Mesenchymal stem cell (in vitro differentiated cells and primary cell): ENCODE measurements around the gene TRPV2.

Experiments
- DNase-seq: peaks from one replicate; pipeline ENCODE4 v3.0.0-alpha.2; 2013
- H2AFZ ChIP-seq: one replicate; pipeline ENCODE4 v1.6.1; 2013; ENCODE audit warnings: low read depth, mild to moderate bottlenecking, control low read depth, inconsistent platforms, low read length, moderate library complexity
- H2AK5ac ChIP-seq: 2 replicates; pipeline ENCODE4 v1.6.1; 2013; ENCODE audit warnings: low read length, moderate library complexity, mild to moderate bottlenecking, inconsistent platforms; ENCODE audit not compliant: severe bottlenecking
- H2BK120ac ChIP-seq: one replicate; pipeline ENCODE4 v1.6.1; 2013; ENCODE audit warnings: low read depth, mild to moderate bottlenecking, inconsistent platforms, low read length, moderate library complexity
- H2BK12ac ChIP-seq, 2 experiments: one replicate each; pipeline ENCODE4 v1.6.1; 2013; ENCODE audit warnings: inconsistent platforms in 2 of 2, low read length in 2 of 2, mild to moderate bottlenecking in 2 of 2, moderate library complexity in 2 of 2, control low read depth in 1 of 2
- H2BK15ac ChIP-seq: one replicate; pipeline ENCODE4 v1.6.1; 2013; ENCODE audit warnings: mild to moderate bottlenecking, low read depth, inconsistent platforms; ENCODE audit not compliant: poor library complexity, severe bottlenecking
- H2BK5ac ChIP-seq: 2 replicates; pipeline ENCODE4 v1.6.1; 2013; ENCODE audit warnings: low read depth, mild to moderate bottlenecking, low read length, control low read depth, inconsistent platforms; ENCODE audit not compliant: poor library complexity, severe bottlenecking
- H3K14ac ChIP-seq, 2 experiments: one replicate each; pipeline ENCODE4 v1.6.1; 2013; ENCODE audit warnings: inconsistent platforms in 2 of 2, low read length in 2 of 2, control low read depth in 1 of 2, mild to moderate bottlenecking in 1 of 2, moderate library complexity in 1 of 2
- H3K18ac ChIP-seq, 2 experiments: one replicate each; pipeline ENCODE4 v1.6.1; 2013; ENCODE audit warnings: inconsistent platforms in 2 of 2, low read length in 2 of 2, control low read depth in 1 of 2, low read depth in 1 of 2, mild to moderate bottlenecking in 1 of 2
- H3K23ac ChIP-seq, 2 experiments: one replicate each; pipeline ENCODE4 v1.6.1; 2013; ENCODE audit warnings: inconsistent platforms in 2 of 2, low read length in 2 of 2, mild to moderate bottlenecking in 2 of 2, moderate library complexity in 2 of 2, control low read depth in 1 of 2
- H3K27ac ChIP-seq: 2 replicates; pipeline ENCODE4 v1.5.1; 2013; ENCODE audit warnings: mild to moderate bottlenecking, moderate library complexity, low read length, control low read depth, inconsistent platforms; ENCODE audit not compliant: poor library complexity, severe bottlenecking
- H3K27me3 ChIP-seq, 2 experiments: 2 replicates each; pipeline versions ENCODE4 v1.6.1 to v1.7.0; 2013; ENCODE audit warnings: low read length in 2 of 2, mild to moderate bottlenecking in 2 of 2, moderate library complexity in 2 of 2, control low read depth in 1 of 2, inconsistent platforms in 1 of 2; ENCODE audit not compliant: control insufficient read depth in 1 of 2, insufficient read depth in 1 of 2
- H3K36me3 ChIP-seq, 2 experiments: 2 replicates each; pipeline versions ENCODE4 v1.6.1 to v1.7.0; 2013; ENCODE audit warnings: low read length in 2 of 2, control low read depth in 1 of 2, inconsistent platforms in 1 of 2, low read depth in 1 of 2, mild to moderate bottlenecking in 1 of 2; ENCODE audit not compliant: insufficient read depth in 2 of 2, control insufficient read depth in 1 of 2
- H3K4ac ChIP-seq, 2 experiments: one replicate each; pipeline ENCODE4 v1.6.1; 2013; ENCODE audit warnings: inconsistent platforms in 2 of 2, low read length in 2 of 2, mild to moderate bottlenecking in 2 of 2, moderate library complexity in 2 of 2, control low read depth in 1 of 2, low read depth in 1 of 2
- H3K4me1 ChIP-seq: 2 replicates; pipeline ENCODE4 v1.6.1; 2013; ENCODE audit warnings: low read depth, low read length, control low read depth; ENCODE audit not compliant: control insufficient read depth, insufficient read depth
- H3K4me2 ChIP-seq: 2 replicates; pipeline ENCODE4 v1.6.1; 2013; ENCODE audit warnings: low read length, mild to moderate bottlenecking, inconsistent platforms; ENCODE audit not compliant: poor library complexity, severe bottlenecking
- H3K4me3 ChIP-seq, 2 experiments: 2 replicates each; pipeline versions ENCODE4 v1.5.1 to v1.7.0; 2013; ENCODE audit warnings: low read length in 2 of 2, mild to moderate bottlenecking in 2 of 2, control low read depth in 1 of 2, low read depth in 1 of 2; ENCODE audit not compliant: insufficient read depth in 1 of 2
- H3K79me1 ChIP-seq: replicated peaks from 2 replicates; pipeline ENCODE4 v1.6.1; 2013; ENCODE audit warnings: mild to moderate bottlenecking, control low read depth, low read length, inconsistent platforms; ENCODE audit not compliant: poor library complexity, severe bottlenecking
- H3K9ac ChIP-seq: 2 replicates; pipeline ENCODE4 v1.7.0; 2013; ENCODE audit warnings: mild to moderate bottlenecking, low read length, moderate library complexity
- H3K9me3 ChIP-seq: 2 replicates; pipeline ENCODE4 v1.7.0; 2013; ENCODE audit warnings: mild to moderate bottlenecking, low read length; ENCODE audit not compliant: control insufficient read depth
- H4K8ac ChIP-seq: one replicate; pipeline ENCODE4 v1.6.1; 2013; ENCODE audit warnings: inconsistent platforms, mild to moderate bottlenecking, low read length, moderate library complexity
- H4K91ac ChIP-seq: one replicate; pipeline ENCODE4 v1.6.1; 2013; ENCODE audit warnings: mild to moderate bottlenecking, low read length, inconsistent platforms
- WGBS: methylation state at CpG from one replicate; pipeline ENCODE4 v1.1.7; 2013; ENCODE audit warnings: mixed read lengths; 5-methylcytosine and 5-hydroxymethylcytosine counted together

TRPV2 gene

DNA sequence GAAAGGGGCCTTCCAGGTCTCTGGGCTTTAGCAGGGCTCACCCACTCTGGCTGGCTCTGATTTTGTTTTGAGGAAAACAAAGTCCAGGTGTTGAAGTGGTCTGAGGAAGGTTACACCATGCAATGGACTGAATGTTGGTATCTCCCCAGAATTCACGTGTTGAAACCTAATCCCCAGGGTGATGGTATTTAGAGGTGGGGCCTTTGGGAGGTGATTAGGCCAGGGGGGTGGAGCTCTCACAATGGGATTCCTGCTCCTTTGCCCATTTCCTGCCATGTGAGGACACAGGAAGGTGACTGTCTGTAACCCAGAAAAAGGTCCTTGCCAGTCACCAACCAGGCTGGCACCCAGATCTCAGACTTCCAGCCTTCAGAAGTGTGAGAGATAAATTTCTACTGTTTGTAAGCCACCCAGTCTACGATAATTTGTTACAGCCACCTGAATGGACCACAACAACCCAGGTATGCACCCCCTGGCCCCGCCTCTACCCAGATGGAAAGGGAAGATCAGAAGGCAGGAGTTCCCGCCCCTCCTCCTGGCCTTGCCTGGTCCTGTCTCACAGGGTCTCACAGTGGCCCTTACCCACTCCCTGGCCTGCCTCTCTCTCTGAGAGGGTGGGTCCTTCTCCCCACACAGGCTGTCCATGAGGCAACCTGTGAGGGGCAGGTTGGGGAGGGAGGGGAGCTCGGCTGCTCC, 44.6 kb downstream of the TRPV2 start:
- no peak for DNase-seq
- H3K9me3 ChIP-seq, result no peaks in the 10 kb centered on the region
- H3K23ac ChIP-seq, result no peak overlapping the region
- H4K91ac ChIP-seq, result no peak overlapping the region
- H2BK12ac ChIP-seq, result no peak overlapping the region
- H3K18ac ChIP-seq, result no peak overlapping the region
- peaks cover 0 to 14% of the 10 kb centered on the region in 2 experiments for H3K36me3 ChIP-seq
- H2BK5ac ChIP-seq, result no peak overlapping the region
- H2AFZ ChIP-seq, result no peak overlapping the region
- 80% methylated on average over 4 of the region's 5 CpGs for WGBS
- no peak overlapping the region for H2BK15ac ChIP-seq
- H3K9ac ChIP-seq, result no peak overlapping the region
- no peak overlapping the region for H3K14ac ChIP-seq
- no peaks in the 10 kb centered on the region for H3K27me3 ChIP-seq
- no peak overlapping the region for H2AK5ac ChIP-seq
- no peak overlapping the region for H4K8ac ChIP-seq
- no peak overlapping the region for H2BK120ac ChIP-seq
- no peak overlapping the region for H3K4me2 ChIP-seq
- no peak overlapping the region for H3K4ac ChIP-seq
- H3K27ac ChIP-seq, result no peak overlapping the region
- no peaks in the 10 kb centered on the region for H3K79me1 ChIP-seq
- no peak overlapping the region for H3K4me3 ChIP-seq
- H3K4me1 ChIP-seq, result peaks cover 6% of the 10 kb centered on the region

DNA sequence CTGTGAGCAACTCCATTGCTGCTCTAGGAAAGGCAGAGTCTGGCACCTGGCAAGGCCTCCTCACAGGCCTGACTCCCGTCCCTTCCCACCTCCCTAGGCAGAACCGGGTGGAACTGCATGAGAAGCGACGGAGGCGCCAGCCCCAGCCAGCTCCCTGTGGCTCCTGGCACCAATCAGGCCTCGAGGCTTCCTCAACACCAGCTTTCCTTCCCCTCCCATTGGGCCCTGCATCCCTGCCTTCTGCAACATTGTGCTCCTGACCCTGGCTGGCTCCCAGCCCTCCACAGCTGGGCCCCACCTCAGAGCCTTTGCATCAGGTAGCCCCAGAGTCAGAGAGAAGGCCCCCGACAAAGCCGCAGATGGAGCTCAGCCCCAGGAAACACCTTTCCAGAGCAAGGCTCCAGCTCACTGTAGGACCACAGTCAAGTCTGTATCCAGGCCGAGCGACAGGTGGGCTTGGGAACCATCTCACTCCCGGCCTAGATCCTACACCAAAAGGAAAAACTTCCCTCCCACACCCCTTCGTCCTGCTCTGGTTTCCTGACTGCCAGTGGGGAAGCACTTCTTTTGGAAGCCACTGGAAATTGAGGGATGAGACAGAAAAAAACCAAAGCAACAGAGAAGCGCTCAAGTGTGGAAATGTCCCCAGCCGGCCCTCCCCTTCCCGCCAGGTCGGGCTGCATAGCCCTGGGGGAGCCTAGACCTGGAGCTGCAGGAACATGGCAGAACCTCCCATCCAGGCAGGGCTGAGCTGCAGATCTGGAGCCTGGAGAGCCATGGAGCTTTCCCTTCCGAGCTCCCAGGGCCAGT, 45.6 kb downstream of the TRPV2 start:
- peaks cover 6% of the 10 kb centered on the region for H3K4me1 ChIP-seq
- no peak overlapping the region for H3K4me3 ChIP-seq
- H2BK15ac ChIP-seq, result no peak overlapping the region
- H2AK5ac ChIP-seq, result no peak overlapping the region
- no peaks in the 10 kb centered on the region for H3K27me3 ChIP-seq
- no peak overlapping the region for H2BK5ac ChIP-seq
- H2BK120ac ChIP-seq, result no peak overlapping the region
- H4K91ac ChIP-seq, result no peak overlapping the region
- H3K27ac ChIP-seq, result no peak overlapping the region
- no peak overlapping the region for H2AFZ ChIP-seq
- 93% methylated on average over 17 of the region's 17 CpGs for WGBS
- no peak overlapping the region for H2BK12ac ChIP-seq
- no peak overlapping the region for H3K4ac ChIP-seq
- H3K18ac ChIP-seq, result no peak overlapping the region
- H4K8ac ChIP-seq, result no peak overlapping the region
- H3K14ac ChIP-seq, result no peak overlapping the region
- no peaks in the 10 kb centered on the region for H3K9me3 ChIP-seq
- DNase-seq, result no peak
- no peak overlapping the region for H3K9ac ChIP-seq
- H3K79me1 ChIP-seq, result no peaks in the 10 kb centered on the region
- no peak overlapping the region for H3K23ac ChIP-seq
- no peak overlapping the region for H3K4me2 ChIP-seq
- H3K36me3 ChIP-seq, result peaks cover 0 to 14% of the 10 kb centered on the region in 2 experiments

- H2BK5ac ChIP-seq, result no peak overlapping the region
- DNase-seq, result no peak
- no peak overlapping the region for H3K4me2 ChIP-seq
- no peak overlapping the region for H2BK120ac ChIP-seq
- no peaks in the 10 kb centered on the region for H3K27me3 ChIP-seq
- H3K18ac ChIP-seq, result no peak overlapping the region
- no peak overlapping the region for H2AK5ac ChIP-seq
- H3K4me3 ChIP-seq, result no peak overlapping the region
- no peak overlapping the region for H2BK12ac ChIP-seq
- H2BK15ac ChIP-seq, result no peak overlapping the region
- H3K14ac ChIP-seq, result no peak overlapping the region
- H3K9ac ChIP-seq, result no peak overlapping the region
- peaks cover 0 to 13% of the 10 kb centered on the region in 2 experiments for H3K36me3 ChIP-seq
- H3K79me1 ChIP-seq, result no peaks in the 10 kb centered on the region
- H3K23ac ChIP-seq, result no peak overlapping the region
- no peak overlapping the region for H3K4ac ChIP-seq
- H4K8ac ChIP-seq, result no peak overlapping the region
- H3K27ac ChIP-seq, result no peak overlapping the region
- 100% methylated on average over 3 of the region's 3 CpGs for WGBS
- H3K9me3 ChIP-seq, result no peaks in the 10 kb centered on the region
- peaks cover 6% of the 10 kb centered on the region for H3K4me1 ChIP-seq
- H2AFZ ChIP-seq, result no peak overlapping the region
- no peak overlapping the region for H4K91ac ChIP-seq
These were observed 46.2 kb downstream of the TRPV2 start for GRCh38 chr17:16461606-16461866.

- Histone ChIP-seq H3K4me2 (no peak overlapping the region), H2AFZ (no peak overlapping the region), H3K9ac (no peak overlapping the region), H3K18ac (no peak overlapping the region), H2BK5ac (no peak overlapping the region), H2BK15ac (no peak overlapping the region), H3K14ac (no peak overlapping the region), H3K79me1 (no peaks in the 10 kb centered on the region), H4K8ac (no peak overlapping the region), H3K27ac (no peak overlapping the region), H3K4ac (no peak overlapping the region), H2AK5ac (no peak overlapping the region), H2BK120ac (no peak overlapping the region), H3K27me3 (no peaks in the 10 kb centered on the region), H3K9me3 (no peaks in the 10 kb centered on the region), H3K4me3 (no peak overlapping the region), H3K4me1 (peaks cover 6% of the 10 kb centered on the region), H3K23ac (no peak overlapping the region), H2BK12ac (peak overlapping the region in 1 of 2 experiments; percentile 25), H3K36me3 (peaks cover 0 to 11% of the 10 kb centered on the region in 2 experiments), H4K91ac (no peak overlapping the region)
- WGBS, result 85% methylated on average over 20 of the region's 20 CpGs
- DNase-seq, result no peak
These were observed 46.9 kb downstream of the TRPV2 start for GRCh38 chr17:16462070-16462864.
